ENCODE results near the gene EFCC1. TPM values are rescaled to one million over a fixed set of nuclear protein-coding genes. Genes with fewer than 3 reads are reported as not detected.

EFCC1 gene
- total RNA-seq, 4 donors from 2014 or later, result 4.8 to 10.3 (median 6.5) TPM

DNA sequence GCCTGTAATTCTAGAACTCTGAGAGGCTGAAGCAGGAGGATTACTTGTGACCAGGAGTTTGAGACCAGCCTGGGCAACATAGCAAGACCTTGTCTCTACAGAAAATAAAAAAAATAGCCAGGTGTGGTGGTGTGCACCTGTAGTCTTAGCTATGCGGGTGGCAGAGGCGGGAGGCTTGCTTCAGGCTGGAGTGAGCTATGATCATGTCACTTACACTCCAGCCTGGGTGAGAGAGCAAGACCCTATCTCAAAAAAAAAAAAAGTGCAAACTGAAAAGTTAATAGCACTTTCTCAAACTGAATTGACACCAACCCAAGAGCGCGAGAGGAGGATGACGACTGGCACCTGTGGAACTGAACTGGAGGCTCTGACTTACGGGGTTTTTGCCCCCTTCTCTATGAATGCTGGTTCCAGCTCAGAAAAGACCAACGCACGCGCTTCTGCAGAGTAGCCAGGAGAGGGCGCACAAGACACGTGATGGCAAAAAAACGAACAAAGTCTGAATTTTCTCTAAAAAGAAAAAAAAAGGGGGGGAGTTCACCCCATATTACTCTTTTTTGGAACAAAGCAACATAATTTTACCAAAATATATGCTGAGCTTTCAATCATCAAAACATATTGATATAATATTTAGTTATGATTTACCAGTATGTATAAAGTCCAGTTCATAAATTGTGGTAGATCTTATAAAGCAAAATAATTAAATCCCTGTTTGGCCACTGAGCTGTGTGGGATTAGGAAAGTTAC, 30.9 kb upstream of the EFCC1 start:
- 6 to 11% methylated on average over 12 of the region's 12 CpGs for WGBS, 2 donors (ENCODE audit: low coverage in 1 of 2)
- Histone ChIP-seq H3K36me3 (no peaks in the 10 kb centered on the region), H3K27ac (peak overlapping the region in 1 of 4 donors; percentile 47), H3K9me3 (no peaks in the 10 kb centered on the region), H3K4me3 (no peak overlapping the region), H3K27me3 (no peaks in the 10 kb centered on the region), H3K4me1 (peaks cover 0 to 36% (median 0%) of the 10 kb centered on the region in 3 donors)
- no peak for ATAC-seq
- TF ChIP-seq CTCF (IDR thresholded peaks at IDR 0.05) (peak; percentile 81 to 90 (median 88)), EP300 (IDR thresholded peaks at IDR 0.05) (no peak)

- peak overlapping the region in 2 of 4 donors; percentile 47 to 66 for H3K27ac ChIP-seq
- no peaks in the 10 kb centered on the region for H3K9me3 ChIP-seq
- TF ChIP-seq EP300 (IDR thresholded peaks at IDR 0.05), result no peak
- TF ChIP-seq POLR2AphosphoS5 (IDR thresholded peaks at IDR 0.05), result no peak
- TF ChIP-seq POLR2A (IDR thresholded peaks at IDR 0.05), result no peak
- TF ChIP-seq CTCF (IDR thresholded peaks at IDR 0.05), result no peak
- WGBS, 2 donors (ENCODE audit: low coverage in 1 of 2), result 43% methylated on average over 1 of the region's 1 CpG
- no peak for ATAC-seq
- no peaks in the 10 kb centered on the region for H3K27me3 ChIP-seq
- no peak overlapping the region for H3K4me3 ChIP-seq
- H3K36me3 ChIP-seq, result no peaks in the 10 kb centered on the region
- peaks cover 0 to 36% (median 0%) of the 10 kb centered on the region in 3 donors for H3K4me1 ChIP-seq
These were observed 30.4 kb upstream of the EFCC1 start for GRCh38 chr3:128970740-128971047.

GRCh38 chr3:128971421-128972100, 29.5 kb upstream of the EFCC1 start:
- Histone ChIP-seq H3K27me3 (no peaks in the 10 kb centered on the region), H3K27ac (peak overlapping the region in 3 of 4 donors; percentile 28 to 66 (median 47)), H3K9me3 (no peaks in the 10 kb centered on the region), H3K4me3 (no peak overlapping the region), H3K4me1 (peaks cover 0 to 36% (median 0%) of the 10 kb centered on the region in 3 donors), H3K36me3 (no peaks in the 10 kb centered on the region)
- WGBS, 2 donors (ENCODE audit: low coverage in 1 of 2), result 30 to 49% methylated on average over 3 to 4 of the region's 6 CpGs
- TF ChIP-seq EP300 (IDR thresholded peaks at IDR 0.05), result no peak
- no peak for TF ChIP-seq CTCF (IDR thresholded peaks at IDR 0.05)
- TF ChIP-seq POLR2A (IDR thresholded peaks at IDR 0.05), result no peak
- peak; percentile 78 for TF ChIP-seq POLR2AphosphoS5 (IDR thresholded peaks at IDR 0.05)
- peak; percentile 56 for ATAC-seq

GRCh38 chr3:128973988-128974564, 27.0 kb upstream of the EFCC1 start:
- Histone ChIP-seq H3K4me3 (no peak overlapping the region), H3K36me3 (no peaks in the 10 kb centered on the region), H3K27me3 (no peaks in the 10 kb centered on the region), H3K9me3 (no peaks in the 10 kb centered on the region), H3K27ac (no peak overlapping the region), H3K4me1 (peaks cover 0 to 36% (median 0%) of the 10 kb centered on the region in 3 donors)
- TF ChIP-seq CTCF (IDR thresholded peaks at IDR 0.05) (no peak), POLR2AphosphoS5 (IDR thresholded peaks at IDR 0.05) (no peak), EP300 (IDR thresholded peaks at IDR 0.05) (no peak), POLR2A (IDR thresholded peaks at IDR 0.05) (no peak)
- 67 to 83% methylated on average over 4 to 5 of the region's 5 CpGs for WGBS, 2 donors (ENCODE audit: low coverage in 1 of 2)
- ATAC-seq, result no peak

All from gastroesophageal sphincter (tissue), 4 donors.